ENCODE data around the gene VENTX. TPM values are rescaled to one million over a fixed set of nuclear protein-coding genes. Genes with fewer than 3 reads are reported as not detected.

Gene VENTX
- total RNA-seq, 1 experiment from 2014 or later = 28.0 TPM

DNA sequence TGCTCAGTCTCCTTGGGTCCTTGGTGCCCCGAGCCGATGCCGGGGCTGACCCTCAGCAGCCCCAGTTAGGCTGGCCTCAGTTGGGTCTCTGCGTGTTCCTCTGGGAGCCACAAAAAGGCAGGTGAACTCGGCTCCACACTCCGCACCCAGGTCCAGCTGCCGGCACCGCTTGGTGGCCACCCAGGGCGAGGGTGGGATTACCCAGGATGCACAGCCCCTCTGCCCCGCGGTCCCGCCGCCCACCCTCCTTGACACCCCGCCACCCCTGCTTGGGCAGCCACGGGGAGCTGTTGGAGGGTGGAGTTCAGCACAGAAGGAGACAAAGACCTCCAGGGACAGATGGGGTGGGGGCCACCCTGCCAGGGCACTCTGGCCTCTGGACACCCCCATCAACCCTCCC is 17.7 kb downstream of the VENTX start (continued):
- no peak for TF ChIP-seq ZBTB43 (CRISPR knock-in tag; IDR thresholded peaks at IDR 0.05)
- TF ChIP-seq CREB1 (CRISPR knock-in tag; IDR thresholded peaks at IDR 0.05) = no peak
- TF ChIP-seq, protein P1, sequence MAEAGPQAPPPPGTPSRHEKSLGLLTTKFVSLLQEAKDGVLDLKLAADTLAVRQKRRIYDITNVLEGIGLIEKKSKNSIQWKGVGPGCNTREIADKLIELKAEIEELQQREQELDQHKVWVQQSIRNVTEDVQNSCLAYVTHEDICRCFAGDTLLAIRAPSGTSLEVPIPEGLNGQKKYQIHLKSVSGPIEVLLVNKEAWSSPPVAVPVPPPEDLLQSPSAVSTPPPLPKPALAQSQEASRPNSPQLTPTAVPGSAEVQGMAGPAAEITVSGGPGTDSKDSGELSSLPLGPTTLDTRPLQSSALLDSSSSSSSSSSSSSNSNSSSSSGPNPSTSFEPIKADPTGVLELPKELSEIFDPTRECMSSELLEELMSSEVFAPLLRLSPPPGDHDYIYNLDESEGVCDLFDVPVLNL (CRISPR knock-in tag; IDR thresholded peaks at IDR 0.05; ENCODE audit: borderline replicate concordance, low read depth) = no peak
- TF ChIP-seq RELA (CRISPR knock-in tag; IDR thresholded peaks at IDR 0.05; ENCODE audit: borderline replicate concordance) = no peak

GRCh38 chr10:133257489-133258065 is 19.9 kb downstream of the VENTX start:
- Mint-ChIP-seq H3K36me3 (no peaks in the 10 kb centered on the region), H3K4me3 (peak overlapping the region; percentile 75), H3K4me1 (peaks cover 13% of the 10 kb centered on the region), H3K27ac (0 out of 2 replicates have a peak overlapping the region, but pooled peaks have one; percentile 57), H3K27me3 (ENCODE audit: low read depth) (peaks cover 3% of the 10 kb centered on the region), H3K9me3 (no peaks in the 10 kb centered on the region)
- DNase-seq (ENCODE audit: low spot score) (peak; percentile 69), ATAC-seq (peak; percentile 79)
- ChIA-PET CTCF (interaction anchor here (0.6 to 5.0 kb wide), 17 partner anchors 10 to 319 kb away, joined by 3 to 61 read pairs (median 4); partner anchors contain the start of gene KNDC1), POLR2A (interaction anchor here (0.6 to 0.7 kb wide), 3 partner anchors 11 to 274 kb away, joined by 3 to 5 read pairs (median 4); no protein-coding TSS in a partner anchor)
- TF ChIP-seq ZNF263 (CRISPR knock-in tag; IDR thresholded peaks at IDR 0.05; ENCODE audit: low read depth) (peak; percentile 86), CREB1 (CRISPR knock-in tag; IDR thresholded peaks at IDR 0.05) (no peak), ZNF416 (CRISPR knock-in tag; IDR thresholded peaks at IDR 0.05) (no peak), ETV6 (CRISPR knock-in tag; IDR thresholded peaks at IDR 0.05) (peak; percentile 71; the same call in 1 of the 2 replicates), MAX (CRISPR knock-in tag; IDR thresholded peaks at IDR 0.05) (peak; percentile 61), KAT7 (CRISPR knock-in tag; IDR thresholded peaks at IDR 0.05; ENCODE audit: borderline replicate concordance) (no peak), SMAD3 (CRISPR knock-in tag; IDR thresholded peaks at IDR 0.05; ENCODE audit: borderline replicate concordance) (no peak), SP1 (CRISPR knock-in tag; conservative IDR thresholded peaks at IDR 0.05) (0 out of 2 replicates have a peak, but pooled peaks have one; percentile 41), ZBTB43 (CRISPR knock-in tag; IDR thresholded peaks at IDR 0.05) (no peak), GABPB1 (CRISPR knock-in tag; IDR thresholded peaks at IDR 0.05) (no peak), ZNF232 (CRISPR knock-in tag; IDR thresholded peaks at IDR 0.05) (no peak), OVOL2 (CRISPR knock-in tag; IDR thresholded peaks at IDR 0.05; ENCODE audit: borderline replicate concordance) (no peak), GTF2I (CRISPR knock-in tag; conservative IDR thresholded peaks at IDR 0.05) (no peak), TEAD1 (CRISPR knock-in tag; IDR thresholded peaks at IDR 0.05) (peak; percentile 48; the same call in 1 of the 2 replicates), HMGXB4 (CRISPR knock-in tag; IDR thresholded peaks at IDR 0.05) (peak; percentile 46; the same call in 1 of the 2 replicates)
- TF ChIP-seq, protein P2, sequence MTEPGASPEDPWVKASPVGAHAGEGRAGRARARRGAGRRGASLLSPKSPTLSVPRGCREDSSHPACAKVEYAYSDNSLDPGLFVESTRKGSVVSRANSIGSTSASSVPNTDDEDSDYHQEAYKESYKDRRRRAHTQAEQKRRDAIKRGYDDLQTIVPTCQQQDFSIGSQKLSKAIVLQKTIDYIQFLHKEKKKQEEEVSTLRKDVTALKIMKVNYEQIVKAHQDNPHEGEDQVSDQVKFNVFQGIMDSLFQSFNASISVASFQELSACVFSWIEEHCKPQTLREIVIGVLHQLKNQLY (CRISPR knock-in tag; IDR thresholded peaks at IDR 0.05) = no peak
- TF ChIP-seq, protein P3, sequence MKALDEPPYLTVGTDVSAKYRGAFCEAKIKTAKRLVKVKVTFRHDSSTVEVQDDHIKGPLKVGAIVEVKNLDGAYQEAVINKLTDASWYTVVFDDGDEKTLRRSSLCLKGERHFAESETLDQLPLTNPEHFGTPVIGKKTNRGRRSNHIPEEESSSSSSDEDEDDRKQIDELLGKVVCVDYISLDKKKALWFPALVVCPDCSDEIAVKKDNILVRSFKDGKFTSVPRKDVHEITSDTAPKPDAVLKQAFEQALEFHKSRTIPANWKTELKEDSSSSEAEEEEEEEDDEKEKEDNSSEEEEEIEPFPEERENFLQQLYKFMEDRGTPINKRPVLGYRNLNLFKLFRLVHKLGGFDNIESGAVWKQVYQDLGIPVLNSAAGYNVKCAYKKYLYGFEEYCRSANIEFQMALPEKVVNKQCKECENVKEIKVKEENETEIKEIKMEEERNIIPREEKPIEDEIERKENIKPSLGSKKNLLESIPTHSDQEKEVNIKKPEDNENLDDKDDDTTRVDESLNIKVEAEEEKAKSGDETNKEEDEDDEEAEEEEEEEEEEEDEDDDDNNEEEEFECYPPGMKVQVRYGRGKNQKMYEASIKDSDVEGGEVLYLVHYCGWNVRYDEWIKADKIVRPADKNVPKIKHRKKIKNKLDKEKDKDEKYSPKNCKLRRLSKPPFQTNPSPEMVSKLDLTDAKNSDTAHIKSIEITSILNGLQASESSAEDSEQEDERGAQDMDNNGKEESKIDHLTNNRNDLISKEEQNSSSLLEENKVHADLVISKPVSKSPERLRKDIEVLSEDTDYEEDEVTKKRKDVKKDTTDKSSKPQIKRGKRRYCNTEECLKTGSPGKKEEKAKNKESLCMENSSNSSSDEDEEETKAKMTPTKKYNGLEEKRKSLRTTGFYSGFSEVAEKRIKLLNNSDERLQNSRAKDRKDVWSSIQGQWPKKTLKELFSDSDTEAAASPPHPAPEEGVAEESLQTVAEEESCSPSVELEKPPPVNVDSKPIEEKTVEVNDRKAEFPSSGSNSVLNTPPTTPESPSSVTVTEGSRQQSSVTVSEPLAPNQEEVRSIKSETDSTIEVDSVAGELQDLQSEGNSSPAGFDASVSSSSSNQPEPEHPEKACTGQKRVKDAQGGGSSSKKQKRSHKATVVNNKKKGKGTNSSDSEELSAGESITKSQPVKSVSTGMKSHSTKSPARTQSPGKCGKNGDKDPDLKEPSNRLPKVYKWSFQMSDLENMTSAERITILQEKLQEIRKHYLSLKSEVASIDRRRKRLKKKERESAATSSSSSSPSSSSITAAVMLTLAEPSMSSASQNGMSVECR (CRISPR knock-in tag; IDR thresholded peaks at IDR 0.05; ENCODE audit: borderline replicate concordance) = 0 out of 2 replicates have a peak, but pooled peaks have one; percentile 27
- TF ChIP-seq, protein P4, sequence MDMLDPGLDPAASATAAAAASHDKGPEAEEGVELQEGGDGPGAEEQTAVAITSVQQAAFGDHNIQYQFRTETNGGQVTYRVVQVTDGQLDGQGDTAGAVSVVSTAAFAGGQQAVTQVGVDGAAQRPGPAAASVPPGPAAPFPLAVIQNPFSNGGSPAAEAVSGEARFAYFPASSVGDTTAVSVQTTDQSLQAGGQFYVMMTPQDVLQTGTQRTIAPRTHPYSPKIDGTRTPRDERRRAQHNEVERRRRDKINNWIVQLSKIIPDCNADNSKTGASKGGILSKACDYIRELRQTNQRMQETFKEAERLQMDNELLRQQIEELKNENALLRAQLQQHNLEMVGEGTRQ (CRISPR knock-in tag; IDR thresholded peaks at IDR 0.05) = no peak
- TF ChIP-seq, protein P5, sequence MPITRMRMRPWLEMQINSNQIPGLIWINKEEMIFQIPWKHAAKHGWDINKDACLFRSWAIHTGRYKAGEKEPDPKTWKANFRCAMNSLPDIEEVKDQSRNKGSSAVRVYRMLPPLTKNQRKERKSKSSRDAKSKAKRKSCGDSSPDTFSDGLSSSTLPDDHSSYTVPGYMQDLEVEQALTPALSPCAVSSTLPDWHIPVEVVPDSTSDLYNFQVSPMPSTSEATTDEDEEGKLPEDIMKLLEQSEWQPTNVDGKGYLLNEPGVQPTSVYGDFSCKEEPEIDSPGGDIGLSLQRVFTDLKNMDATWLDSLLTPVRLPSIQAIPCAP (CRISPR knock-in tag; IDR thresholded peaks at IDR 0.05) = no peak
